Activated CD4-positive, alpha-beta memory T cell treated with anti-CD3 and anti-CD28 coated beads, Interleukin-2, amount 10 ng/mL, durations not matched to agents 7 days and 5 days (primary cell): ENCODE data around the gene IL16. TPM values are rescaled to one million over a fixed set of nuclear protein-coding genes. Genes with fewer than 3 reads are reported as not detected.
A peak's percentile ranks its signal among the peaks of the same experiment; 100 is the strongest.

ENCODE experiments used
- CTCF ChIA-PET: fragments of 350-600 bp; sonication (Branson Sonifier 250); formaldehyde crosslinking; loops from one replicate; lab custom pipeline; 2021; ENCODE audit warnings: antibody characterized with exemption, inconsistent platforms; lab: Charles Lee
- POLR2A ChIA-PET: fragments of 350-600 bp; sonication (Branson Sonifier 250); formaldehyde crosslinking; loops from one replicate; lab custom pipeline; 2021; ENCODE audit warnings: antibody characterized with exemption; lab: Charles Lee
- DNase-seq: peaks from one replicate; pipeline ENCODE4 v3.0.0-alpha.2; 2020
- H3K27ac Mint-ChIP-seq: one replicate; pipeline ENCODE4 v1.8.0; 2021; ENCODE audit warnings: mild to moderate bottlenecking, mixed read lengths
- H3K27me3 Mint-ChIP-seq: one replicate; pipeline ENCODE4 v1.8.0; 2021; ENCODE audit warnings: mixed read lengths
- H3K36me3 Mint-ChIP-seq: one replicate; pipeline ENCODE4 v1.8.0; 2021; ENCODE audit warnings: low read depth, mixed read lengths
- H3K4me1 Mint-ChIP-seq: one replicate; pipeline ENCODE4 v1.8.0; 2021; ENCODE audit warnings: mixed read lengths
- H3K4me3 Mint-ChIP-seq: one replicate; pipeline ENCODE4 v1.8.0; 2021; ENCODE audit warnings: mild to moderate bottlenecking, mixed read lengths
- H3K9me3 Mint-ChIP-seq: one replicate; pipeline ENCODE4 v1.8.0; 2021; ENCODE audit warnings: mixed read lengths
- total RNA-seq, 2 experiments: library from RNA; stranded (reverse); gene quantifications; one replicate each; pipeline ENCODE4 v1.2.3, GENCODE V29; 2021

IL16 gene
- total RNA-seq, 2 experiments from 2014 or later, result 196 to 200 TPM

- H3K36me3 Mint-ChIP-seq, result peaks cover 7% of the 10 kb centered on the region
- no peak overlapping the region for H3K27ac Mint-ChIP-seq
- H3K4me3 Mint-ChIP-seq, result no peak overlapping the region
- ChIA-PET POLR2A (interaction anchor here (0.6 to 1.2 kb wide), 3 partner anchors 11 to 17 kb away, joined by 3 read pairs; no protein-coding TSS in a partner anchor), CTCF (interaction anchor here (1.1 to 1.5 kb wide), 2 partner anchors 9 to 17 kb away, joined by 4 to 7 read pairs; no protein-coding TSS in a partner anchor)
- H3K27me3 Mint-ChIP-seq, result no peaks in the 10 kb centered on the region
- H3K4me1 Mint-ChIP-seq, result peaks cover 33% of the 10 kb centered on the region
- H3K9me3 Mint-ChIP-seq, result peaks cover 3% of the 10 kb centered on the region
- DNase-seq, result no peak
Observed at GRCh38 chr15:81282911-81283310, 86.2 kb downstream of the IL16 start.

- Mint-ChIP-seq H3K4me1 (peaks cover 37% of the 10 kb centered on the region), H3K4me3 (no peak overlapping the region), H3K36me3 (peaks cover 8% of the 10 kb centered on the region), H3K9me3 (peaks cover 6% of the 10 kb centered on the region), H3K27ac (no peak overlapping the region), H3K27me3 (no peaks in the 10 kb centered on the region)
- CTCF ChIA-PET, result interaction anchor here (1.1 to 1.5 kb wide), 2 partner anchors 7 to 18 kb away, joined by 4 to 7 read pairs; no protein-coding TSS in a partner anchor
- POLR2A ChIA-PET, result no interaction called here
- DNase-seq, result no peak
Observed at GRCh38 chr15:81284256-81285031, 87.8 kb downstream of the IL16 start.

GRCh38 chr15:81285461-81285860 is 88.8 kb downstream of the IL16 start:
- Mint-ChIP-seq H3K4me3 (no peak overlapping the region), H3K27me3 (no peaks in the 10 kb centered on the region), H3K9me3 (peaks cover 6% of the 10 kb centered on the region), H3K4me1 (peaks cover 39% of the 10 kb centered on the region), H3K27ac (no peak overlapping the region), H3K36me3 (peaks cover 8% of the 10 kb centered on the region)
- CTCF ChIA-PET, result interaction anchor here (2.0 to 2.8 kb wide), 2 partner anchors 11 to 19 kb away, joined by 12 to 19 read pairs; no protein-coding TSS in a partner anchor
- POLR2A ChIA-PET, result interaction anchor here (1.5 to 3.0 kb wide), 3 partner anchors 9 to 23 kb away, joined by 3 to 28 read pairs (median 7); no protein-coding TSS in a partner anchor
- no peak for DNase-seq

- DNase-seq, result no peak
- peaks cover 8% of the 10 kb centered on the region for H3K36me3 Mint-ChIP-seq
- peaks cover 6% of the 10 kb centered on the region for H3K9me3 Mint-ChIP-seq
- no peak overlapping the region for H3K4me3 Mint-ChIP-seq
- POLR2A ChIA-PET, result interaction anchor here (0.7 to 3.0 kb wide), 6 partner anchors 8 to 22 kb away, joined by 3 to 28 read pairs (median 6); no protein-coding TSS in a partner anchor
- peaks cover 49% of the 10 kb centered on the region for H3K4me1 Mint-ChIP-seq
- H3K27ac Mint-ChIP-seq, result peak overlapping the region; percentile 69
- CTCF ChIA-PET, result interaction anchor here (0.6 to 2.8 kb wide), 7 partner anchors 10 to 131 kb away, joined by 3 to 19 read pairs (median 7); no protein-coding TSS in a partner anchor
- no peaks in the 10 kb centered on the region for H3K27me3 Mint-ChIP-seq
Observed at GRCh38 chr15:81286621-81287121, 90.0 kb downstream of the IL16 start.

- Mint-ChIP-seq H3K36me3 (peaks cover 8% of the 10 kb centered on the region), H3K27ac (no peak overlapping the region), H3K27me3 (no peaks in the 10 kb centered on the region), H3K4me1 (peaks cover 63% of the 10 kb centered on the region), H3K9me3 (peaks cover 6% of the 10 kb centered on the region), H3K4me3 (no peak overlapping the region)
- ChIA-PET CTCF (interaction anchor here (2.0 to 2.8 kb wide), 2 partner anchors 9 to 22 kb away, joined by 8 to 19 read pairs; no protein-coding TSS in a partner anchor), POLR2A (interaction anchor here (3.0 kb wide), 1 partner anchor 13 kb away, joined by 28 read pairs; no protein-coding TSS in a partner anchor)
- DNase-seq, result no peak
Observed at GRCh38 chr15:81288040-81288439, 91.4 kb downstream of the IL16 start.

GRCh38 chr15:81288616-81289015 is 91.9 kb downstream of the IL16 start:
- ChIA-PET CTCF (no interaction called here), POLR2A (no interaction called here)
- H3K4me3 Mint-ChIP-seq, result no peak overlapping the region
- no peak overlapping the region for H3K27ac Mint-ChIP-seq
- H3K9me3 Mint-ChIP-seq, result peaks cover 6% of the 10 kb centered on the region
- no peak for DNase-seq
- H3K4me1 Mint-ChIP-seq, result peaks cover 69% of the 10 kb centered on the region
- H3K27me3 Mint-ChIP-seq, result no peaks in the 10 kb centered on the region
- peaks cover 8% of the 10 kb centered on the region for H3K36me3 Mint-ChIP-seq

- H3K9me3 Mint-ChIP-seq, result peaks cover 6% of the 10 kb centered on the region
- no peak for DNase-seq
- peaks cover 78% of the 10 kb centered on the region for H3K4me1 Mint-ChIP-seq
- H3K4me3 Mint-ChIP-seq, result no peak overlapping the region
- ChIA-PET POLR2A (interaction anchor here (0.8 to 1.5 kb wide), 2 partner anchors 9 to 10 kb away, joined by 5 read pairs; no protein-coding TSS in a partner anchor), CTCF (interaction anchor here (1.2 to 3.1 kb wide), 3 partner anchors 9 to 23 kb away, joined by 3 to 25 read pairs (median 21); no protein-coding TSS in a partner anchor)
- H3K27me3 Mint-ChIP-seq, result no peaks in the 10 kb centered on the region
- H3K27ac Mint-ChIP-seq, result no peak overlapping the region
- H3K36me3 Mint-ChIP-seq, result peaks cover 10% of the 10 kb centered on the region
Observed at GRCh38 chr15:81289910-81290309, 93.2 kb downstream of the IL16 start.

- Mint-ChIP-seq H3K9me3 (peaks cover 4% of the 10 kb centered on the region), H3K4me3 (peak overlapping the region; percentile 65), H3K27me3 (no peaks in the 10 kb centered on the region), H3K27ac (peak overlapping the region; percentile 96), H3K36me3 (peaks cover 16% of the 10 kb centered on the region), H3K4me1 (peaks cover 76% of the 10 kb centered on the region)
- CTCF ChIA-PET, result interaction anchor here (0.7 to 3.1 kb wide), 7 partner anchors 8 to 136 kb away, joined by 3 to 25 read pairs (median 4); no protein-coding TSS in a partner anchor
- POLR2A ChIA-PET, result interaction anchor here (0.9 to 5.9 kb wide), 6 partner anchors 8 to 292 kb away, joined by 3 to 48 read pairs (median 6); partner anchors contain the start of genes STARD5 and TLNRD1
- no peak for DNase-seq
Observed at GRCh38 chr15:81291916-81292522, 95.3 kb downstream of the IL16 start.

- Mint-ChIP-seq H3K36me3 (peaks cover 20% of the 10 kb centered on the region), H3K4me3 (peak overlapping the region; percentile 65), H3K27ac (peak overlapping the region; percentile 96), H3K4me1 (peaks cover 70% of the 10 kb centered on the region), H3K27me3 (no peaks in the 10 kb centered on the region), H3K9me3 (peaks cover 3% of the 10 kb centered on the region)
- POLR2A ChIA-PET, result interaction anchor here (0.9 to 5.9 kb wide), 7 partner anchors 7 to 293 kb away, joined by 3 to 48 read pairs (median 5); partner anchors contain the start of genes STARD5 and TLNRD1
- DNase-seq, result peak; percentile 54
- CTCF ChIA-PET, result interaction anchor here (1.1 to 3.1 kb wide), 5 partner anchors 9 to 31 kb away, joined by 3 to 25 read pairs (median 7); partner anchors contain the start of gene STARD5
Observed at GRCh38 chr15:81292523-81293001, 95.9 kb downstream of the IL16 start.

- H3K4me1 Mint-ChIP-seq, result peaks cover 64% of the 10 kb centered on the region
- peak; percentile 80 for DNase-seq
- no peaks in the 10 kb centered on the region for H3K27me3 Mint-ChIP-seq
- H3K4me3 Mint-ChIP-seq, result peak overlapping the region; percentile 61
- ChIA-PET CTCF (interaction anchor here (1.2 to 2.6 kb wide), 5 partner anchors 8 to 30 kb away, joined by 3 to 11 read pairs (median 6); partner anchors contain the start of gene STARD5), POLR2A (interaction anchor here (0.7 to 5.9 kb wide), 12 partner anchors 8 to 303 kb away, joined by 3 to 48 read pairs (median 4); partner anchors contain the start of gene TLNRD1)
- H3K27ac Mint-ChIP-seq, result peak overlapping the region; percentile 96
- H3K9me3 Mint-ChIP-seq, result no peaks in the 10 kb centered on the region
- peaks cover 29% of the 10 kb centered on the region for H3K36me3 Mint-ChIP-seq
Observed at GRCh38 chr15:81293728-81294515, 97.2 kb downstream of the IL16 start.

- Mint-ChIP-seq H3K27ac (peak overlapping the region; percentile 96), H3K27me3 (no peaks in the 10 kb centered on the region), H3K36me3 (peaks cover 35% of the 10 kb centered on the region), H3K9me3 (no peaks in the 10 kb centered on the region), H3K4me3 (peak overlapping the region; percentile 61), H3K4me1 (peaks cover 64% of the 10 kb centered on the region)
- ChIA-PET CTCF (interaction anchor here (1.5 to 2.5 kb wide), 3 partner anchors 15 to 28 kb away, joined by 4 to 11 read pairs (median 6); no protein-coding TSS in a partner anchor), POLR2A (interaction anchor here (0.7 to 5.9 kb wide), 11 partner anchors 8 to 304 kb away, joined by 3 to 48 read pairs (median 4); partner anchors contain the start of gene TLNRD1)
- DNase-seq, result no peak
Observed at GRCh38 chr15:81294516-81294880, 97.8 kb downstream of the IL16 start.
